ENCODE data around the gene DCK. TPM values are rescaled to one million over a fixed set of nuclear protein-coding genes. Genes with fewer than 3 reads are reported as not detected.
A peak's percentile ranks its signal among the peaks of the same experiment; 100 is the strongest.

Gene DCK
- total and polyA plus RNA-seq, 9 of the 15 experiments (the other 6 are each of a cell fraction or from before 2014, with no cell fraction given), result 11.3 to 25.8 (median 19.6) TPM

- TF ChIP-seq CEBPZ (IDR thresholded peaks at IDR 0.05; ENCODE audit: borderline replicate concordance, low read depth, low read length) (no peak), EHMT2 (IDR thresholded peaks at IDR 0.05) (no peak), ZNF212 (CRISPR knock-in tag; IDR thresholded peaks at IDR 0.05) (no peak), ZNF146 (CRISPR knock-in tag; IDR thresholded peaks at IDR 0.05; ENCODE audit: unreplicated experiment) (no peak), ARID3A (IDR thresholded peaks at IDR 0.05; ENCODE audit: borderline replicate concordance, low read depth, low read length) (no peak), RERE (CRISPR knock-in tag; IDR thresholded peaks at IDR 0.05; ENCODE audit: borderline replicate concordance) (no peak), TSHZ1 (CRISPR knock-in tag; IDR thresholded peaks at IDR 0.05) (no peak), POLR2A (conservative IDR thresholded peaks at IDR 0.05) (peak; percentile 87), CBX1 (IDR thresholded peaks at IDR 0.05; ENCODE audit: low read depth) (peak; percentile 76; the same call in 1 of the 2 replicates), XRCC5 (IDR thresholded peaks at IDR 0.05; ENCODE audit: low read depth, low read length) (0 out of 2 replicates have a peak, but pooled peaks have one; percentile 41), HDGF (IDR thresholded peaks at IDR 0.05) (no peak), KAT7 (CRISPR knock-in tag; IDR thresholded peaks at IDR 0.05; ENCODE audit: borderline replicate concordance) (no peak), ZFP36 (IDR thresholded peaks at IDR 0.05; ENCODE audit: low read depth, low read length, partially characterized antibody) (no peak)
Measured at GRCh38 chr4:70993181-70994068, at the start of gene DCK (continued).
